ENCODE measurements around the gene MUC5B. TPM values are rescaled to one million over a fixed set of nuclear protein-coding genes. Genes with fewer than 3 reads are reported as not detected.

The MUC5B gene
- total RNA-seq, 1 donor from 2014 or later = 0.25 TPM

- H3K4me3 ChIP-seq = no peak overlapping the region
- no peaks in the 10 kb centered on the region for H3K9me3 ChIP-seq
- TF ChIP-seq POLR2A (IDR thresholded peaks at IDR 0.05) = no peak
- no peak for TF ChIP-seq POLR2AphosphoS5 (IDR thresholded peaks at IDR 0.05; ENCODE audit: insufficient read depth in 1 of 2, low read depth in 1 of 2)
- TF ChIP-seq, protein P1, sequence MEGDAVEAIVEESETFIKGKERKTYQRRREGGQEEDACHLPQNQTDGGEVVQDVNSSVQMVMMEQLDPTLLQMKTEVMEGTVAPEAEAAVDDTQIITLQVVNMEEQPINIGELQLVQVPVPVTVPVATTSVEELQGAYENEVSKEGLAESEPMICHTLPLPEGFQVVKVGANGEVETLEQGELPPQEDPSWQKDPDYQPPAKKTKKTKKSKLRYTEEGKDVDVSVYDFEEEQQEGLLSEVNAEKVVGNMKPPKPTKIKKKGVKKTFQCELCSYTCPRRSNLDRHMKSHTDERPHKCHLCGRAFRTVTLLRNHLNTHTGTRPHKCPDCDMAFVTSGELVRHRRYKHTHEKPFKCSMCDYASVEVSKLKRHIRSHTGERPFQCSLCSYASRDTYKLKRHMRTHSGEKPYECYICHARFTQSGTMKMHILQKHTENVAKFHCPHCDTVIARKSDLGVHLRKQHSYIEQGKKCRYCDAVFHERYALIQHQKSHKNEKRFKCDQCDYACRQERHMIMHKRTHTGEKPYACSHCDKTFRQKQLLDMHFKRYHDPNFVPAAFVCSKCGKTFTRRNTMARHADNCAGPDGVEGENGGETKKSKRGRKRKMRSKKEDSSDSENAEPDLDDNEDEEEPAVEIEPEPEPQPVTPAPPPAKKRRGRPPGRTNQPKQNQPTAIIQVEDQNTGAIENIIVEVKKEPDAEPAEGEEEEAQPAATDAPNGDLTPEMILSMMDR (IDR thresholded peaks at IDR 0.05) = no peak
- H3K27me3 ChIP-seq = no peaks in the 10 kb centered on the region
- DNase-seq (ENCODE audit: extremely low spot score in 2 of 2) = no peak
- peaks cover 8% of the 10 kb centered on the region for H3K4me1 ChIP-seq
- H3K36me3 ChIP-seq = no peaks in the 10 kb centered on the region
- intact Hi-C loops (cut with DNase I) = no loop called here
- no peak overlapping the region for H3K27ac ChIP-seq
Measured at GRCh38 chr11:1196516-1197391, 26.1 kb upstream of the MUC5B start.

GRCh38 chr11:1197431-1197885 is 25.4 kb upstream of the MUC5B start:
- no peak for TF ChIP-seq POLR2A (IDR thresholded peaks at IDR 0.05)
- TF ChIP-seq POLR2AphosphoS5 (IDR thresholded peaks at IDR 0.05; ENCODE audit: insufficient read depth in 1 of 2, low read depth in 1 of 2) = no peak
- TF ChIP-seq, protein P1 (IDR thresholded peaks at IDR 0.05) = no peak
- DNase-seq (ENCODE audit: extremely low spot score in 2 of 2) = no peak
- no peak overlapping the region for H3K27ac ChIP-seq
- H3K4me3 ChIP-seq = no peak overlapping the region
- no peaks in the 10 kb centered on the region for H3K9me3 ChIP-seq
- no peaks in the 10 kb centered on the region for H3K27me3 ChIP-seq
- peaks cover 8% of the 10 kb centered on the region for H3K4me1 ChIP-seq
- intact Hi-C loops (cut with DNase I) = no loop called here
- no peaks in the 10 kb centered on the region for H3K36me3 ChIP-seq

GRCh38 chr11:1197886-1198560 is 24.8 kb upstream of the MUC5B start:
- no peak for DNase-seq (ENCODE audit: extremely low spot score in 2 of 2)
- intact Hi-C loops (cut with DNase I) = no loop called here
- no peaks in the 10 kb centered on the region for H3K36me3 ChIP-seq
- peaks cover 12% of the 10 kb centered on the region for H3K4me1 ChIP-seq
- H3K4me3 ChIP-seq = no peak overlapping the region
- H3K9me3 ChIP-seq = no peaks in the 10 kb centered on the region
- no peak overlapping the region for H3K27ac ChIP-seq
- TF ChIP-seq POLR2A (IDR thresholded peaks at IDR 0.05) (no peak), POLR2AphosphoS5 (IDR thresholded peaks at IDR 0.05; ENCODE audit: insufficient read depth in 1 of 2, low read depth in 1 of 2) (no peak)
- TF ChIP-seq, protein P1 (IDR thresholded peaks at IDR 0.05) = no peak
- no peaks in the 10 kb centered on the region for H3K27me3 ChIP-seq

- H3K4me1 ChIP-seq = peaks cover 12% of the 10 kb centered on the region
- no peak overlapping the region for H3K27ac ChIP-seq
- no peak overlapping the region for H3K4me3 ChIP-seq
- H3K27me3 ChIP-seq = no peaks in the 10 kb centered on the region
- intact Hi-C loops (cut with DNase I) = no loop called here
- TF ChIP-seq, protein P1 (IDR thresholded peaks at IDR 0.05) = no peak
- no peak for TF ChIP-seq POLR2A (IDR thresholded peaks at IDR 0.05)
- H3K36me3 ChIP-seq = no peaks in the 10 kb centered on the region
- DNase-seq (ENCODE audit: extremely low spot score in 2 of 2) = no peak
- H3K9me3 ChIP-seq = no peaks in the 10 kb centered on the region
Measured at GRCh38 chr11:1198561-1199240, 24.2 kb upstream of the MUC5B start.

All from vagina (tissue), 2 donors.